ENCODE measurements around the gene CHST2.
"Not testable (repeated sequence)": the region's sequence is repeated elsewhere in the genome, so short reads cannot be mapped to it uniquely, and the experiment has no call there.

The CHST2 gene, protein sequence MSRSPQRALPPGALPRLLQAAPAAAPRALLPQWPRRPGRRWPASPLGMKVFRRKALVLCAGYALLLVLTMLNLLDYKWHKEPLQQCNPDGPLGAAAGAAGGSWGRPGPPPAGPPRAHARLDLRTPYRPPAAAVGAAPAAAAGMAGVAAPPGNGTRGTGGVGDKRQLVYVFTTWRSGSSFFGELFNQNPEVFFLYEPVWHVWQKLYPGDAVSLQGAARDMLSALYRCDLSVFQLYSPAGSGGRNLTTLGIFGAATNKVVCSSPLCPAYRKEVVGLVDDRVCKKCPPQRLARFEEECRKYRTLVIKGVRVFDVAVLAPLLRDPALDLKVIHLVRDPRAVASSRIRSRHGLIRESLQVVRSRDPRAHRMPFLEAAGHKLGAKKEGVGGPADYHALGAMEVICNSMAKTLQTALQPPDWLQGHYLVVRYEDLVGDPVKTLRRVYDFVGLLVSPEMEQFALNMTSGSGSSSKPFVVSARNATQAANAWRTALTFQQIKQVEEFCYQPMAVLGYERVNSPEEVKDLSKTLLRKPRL

GRCh38 chr3:143119009-143119914 lies at the start of gene CHST2:
Gene CHST2 (plus strand): TSS chr3:143119771. CDS start chr3:143120817, 1,046 bp downstream.
- DNase-seq: peak; percentile 90

- peak; percentile 28 for DNase-seq
Observed at GRCh38 chr3:143070977-143071551, 48.5 kb upstream of the CHST2 start.

DNA sequence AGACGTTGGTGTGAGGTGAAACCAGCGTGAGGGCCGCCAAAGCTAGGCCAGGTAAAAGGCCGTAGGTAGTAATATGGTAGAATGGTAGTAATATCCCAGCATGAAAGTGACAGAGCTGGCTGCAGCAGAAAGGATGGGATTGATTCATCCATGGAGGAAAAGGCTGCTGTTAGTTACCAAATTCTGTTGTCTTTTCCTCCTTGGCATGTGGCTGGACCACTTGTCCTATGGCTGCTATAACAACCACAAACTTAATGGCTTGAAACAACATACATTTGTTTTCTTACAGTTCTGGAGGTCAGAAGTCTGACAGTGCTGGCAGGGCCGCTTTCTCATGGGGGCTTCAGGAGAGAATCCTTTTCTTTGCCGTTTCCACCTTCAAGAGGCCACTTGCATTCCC lies 47.8 kb upstream of the CHST2 start:
- DNase-seq: no peak

DNA sequence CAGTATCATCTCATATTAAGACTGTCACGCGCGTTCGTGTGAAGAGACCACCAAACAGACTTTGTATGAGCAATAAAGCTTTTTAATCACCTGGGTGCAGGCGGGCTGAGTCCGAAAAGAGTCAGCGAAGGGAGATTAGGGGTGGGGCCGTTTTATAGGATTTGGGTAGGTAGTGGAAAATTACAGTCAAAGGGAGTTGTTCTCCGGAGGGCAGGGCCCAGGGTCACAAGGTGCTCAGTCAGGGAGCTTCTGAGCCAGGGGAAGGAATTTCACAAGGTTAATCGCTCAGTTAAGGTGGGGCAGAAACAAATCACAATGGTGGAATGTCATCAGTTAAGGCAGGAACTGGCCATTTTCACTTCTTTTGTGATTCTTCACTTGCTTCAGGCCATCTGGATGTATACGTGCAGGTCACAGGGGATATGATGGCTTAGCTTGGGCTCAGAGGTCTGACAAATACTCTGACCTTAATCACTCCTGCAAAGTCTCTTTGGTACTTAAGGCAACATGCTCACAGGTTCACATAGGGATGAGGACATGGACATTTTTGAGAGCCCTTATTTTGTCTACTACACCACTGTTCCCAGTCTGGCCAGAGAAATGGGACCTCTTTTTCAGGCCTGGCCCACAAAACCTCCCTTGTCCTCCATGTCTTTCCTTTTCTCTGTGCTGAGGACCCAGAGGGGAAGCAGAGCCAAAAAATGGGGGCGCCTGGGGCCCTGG lies 47.1 kb upstream of the CHST2 start:
- peak; percentile 74 for DNase-seq

GRCh38 chr3:143073541-143073940 lies 46.0 kb upstream of the CHST2 start:
- DNase-seq: not testable (repeated sequence)

- DNase-seq: not testable (repeated sequence)
Observed at GRCh38 chr3:143073983-143074382, 45.6 kb upstream of the CHST2 start.

DNA sequence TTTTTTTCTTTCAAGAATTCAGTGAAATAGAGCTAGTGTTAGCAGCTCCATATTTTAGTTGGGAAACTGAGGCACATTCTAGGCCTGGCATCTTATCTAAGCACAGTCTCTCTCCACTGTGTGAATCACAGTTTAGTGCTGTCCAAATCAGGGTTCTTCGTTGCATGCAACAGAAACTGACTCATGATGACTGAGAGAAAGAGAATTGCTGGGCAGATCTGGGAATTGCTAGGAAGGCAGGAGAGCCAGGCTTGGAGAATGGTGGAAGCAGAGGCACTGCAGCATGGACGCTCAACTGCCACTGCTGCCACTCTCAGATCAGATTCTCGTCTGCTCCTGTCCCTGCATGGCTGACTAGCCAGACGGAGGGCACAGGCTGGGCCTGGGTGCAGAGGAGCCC lies 40.7 kb upstream of the CHST2 start:
- DNase-seq: no peak

GRCh38 chr3:143080196-143080595 lies 39.4 kb upstream of the CHST2 start:
- no peak for DNase-seq

GRCh38 chr3:143081365-143081764 lies 38.2 kb upstream of the CHST2 start:
- no peak for DNase-seq

DNA sequence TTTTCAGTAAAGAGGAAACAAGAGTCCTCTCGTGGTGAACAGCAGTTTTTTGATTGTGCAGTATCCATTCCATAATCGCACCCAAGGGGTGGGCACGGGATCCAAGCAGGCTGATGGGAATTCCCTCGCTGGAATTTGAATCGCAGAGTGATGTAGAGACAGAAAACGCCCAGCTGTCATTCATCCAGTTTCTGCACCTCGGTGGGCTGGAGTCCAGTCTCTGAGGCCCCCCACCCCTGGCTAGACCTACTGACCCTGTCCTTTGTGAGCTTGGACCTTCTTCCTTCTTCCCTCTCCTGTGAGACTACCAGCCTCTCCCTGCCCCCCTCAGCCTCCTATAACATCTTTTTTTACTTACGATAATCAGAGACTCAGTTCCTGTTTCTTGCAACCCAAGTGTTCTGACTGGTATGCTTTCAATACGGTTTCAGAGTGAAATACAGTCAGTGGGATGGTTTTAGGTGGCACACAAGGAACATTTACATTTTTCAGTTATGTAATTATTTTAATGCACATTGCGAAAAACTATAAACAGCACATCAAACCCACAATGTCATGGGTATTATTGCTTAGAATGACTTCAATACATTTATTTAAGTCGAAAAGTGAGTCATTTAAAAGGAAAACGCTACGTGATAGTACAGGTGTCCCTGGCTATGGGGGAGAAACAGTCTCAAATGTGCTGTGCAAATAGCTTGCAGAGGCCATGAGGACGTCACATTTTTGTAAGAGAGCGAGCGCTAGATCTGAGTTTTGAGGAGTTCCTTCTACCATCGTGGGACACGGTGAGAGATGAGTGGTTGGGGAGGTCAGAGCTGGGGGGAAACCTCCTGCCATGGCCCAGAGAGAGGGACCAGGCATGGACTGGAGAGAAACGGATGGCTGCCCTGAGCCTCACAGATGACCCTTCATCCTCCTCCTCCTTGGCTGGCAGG lies 37.5 kb upstream of the CHST2 start:
- no peak for DNase-seq

DNA sequence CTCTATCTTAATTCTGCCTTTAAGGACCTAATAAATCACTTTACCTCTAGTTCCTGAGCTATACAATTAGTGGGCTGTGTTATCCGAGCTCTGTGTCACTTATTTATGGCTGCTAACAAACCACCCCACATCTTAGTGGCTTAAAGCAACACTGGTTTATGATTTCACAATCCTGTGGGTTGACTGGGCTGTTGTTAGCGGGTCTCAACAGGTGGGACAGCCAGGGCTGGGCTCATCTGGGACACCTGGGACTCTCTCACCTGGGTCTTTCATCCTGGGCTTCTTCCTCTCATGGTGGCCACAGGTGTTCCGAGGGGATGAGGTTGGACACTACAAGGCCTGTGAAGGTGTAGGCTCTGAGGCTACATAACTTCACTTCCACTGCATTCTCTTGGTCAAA lies 35.8 kb upstream of the CHST2 start:
- no peak for DNase-seq

- no peak for DNase-seq
Observed at GRCh38 chr3:143084856-143085731, 34.5 kb upstream of the CHST2 start.

GRCh38 chr3:143088835-143089234 lies 30.7 kb upstream of the CHST2 start:
- no peak for DNase-seq

- DNase-seq: no peak
Observed at GRCh38 chr3:143089965-143090364, 29.6 kb upstream of the CHST2 start.

DNA sequence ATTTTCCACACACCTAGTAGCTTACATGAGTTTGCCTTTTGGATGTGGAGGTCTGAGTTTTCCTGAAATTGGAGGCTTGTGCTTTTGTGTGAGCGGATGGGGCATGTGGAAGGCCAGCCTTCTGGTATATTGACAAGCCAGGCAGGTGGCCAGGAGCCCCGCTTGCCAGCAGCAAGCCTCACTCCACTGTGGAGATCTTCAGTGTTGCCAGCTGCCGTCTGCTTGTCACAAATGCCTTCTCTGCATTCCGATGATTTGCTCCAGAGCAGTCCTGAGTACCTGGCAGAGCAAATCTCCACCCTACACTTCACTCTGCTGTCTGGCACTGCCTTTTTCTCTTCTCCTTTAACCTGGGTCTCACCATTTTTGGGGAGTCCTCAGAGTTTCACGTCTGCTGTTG lies 29.1 kb upstream of the CHST2 start:
- DNase-seq: peak; percentile 52

DNA sequence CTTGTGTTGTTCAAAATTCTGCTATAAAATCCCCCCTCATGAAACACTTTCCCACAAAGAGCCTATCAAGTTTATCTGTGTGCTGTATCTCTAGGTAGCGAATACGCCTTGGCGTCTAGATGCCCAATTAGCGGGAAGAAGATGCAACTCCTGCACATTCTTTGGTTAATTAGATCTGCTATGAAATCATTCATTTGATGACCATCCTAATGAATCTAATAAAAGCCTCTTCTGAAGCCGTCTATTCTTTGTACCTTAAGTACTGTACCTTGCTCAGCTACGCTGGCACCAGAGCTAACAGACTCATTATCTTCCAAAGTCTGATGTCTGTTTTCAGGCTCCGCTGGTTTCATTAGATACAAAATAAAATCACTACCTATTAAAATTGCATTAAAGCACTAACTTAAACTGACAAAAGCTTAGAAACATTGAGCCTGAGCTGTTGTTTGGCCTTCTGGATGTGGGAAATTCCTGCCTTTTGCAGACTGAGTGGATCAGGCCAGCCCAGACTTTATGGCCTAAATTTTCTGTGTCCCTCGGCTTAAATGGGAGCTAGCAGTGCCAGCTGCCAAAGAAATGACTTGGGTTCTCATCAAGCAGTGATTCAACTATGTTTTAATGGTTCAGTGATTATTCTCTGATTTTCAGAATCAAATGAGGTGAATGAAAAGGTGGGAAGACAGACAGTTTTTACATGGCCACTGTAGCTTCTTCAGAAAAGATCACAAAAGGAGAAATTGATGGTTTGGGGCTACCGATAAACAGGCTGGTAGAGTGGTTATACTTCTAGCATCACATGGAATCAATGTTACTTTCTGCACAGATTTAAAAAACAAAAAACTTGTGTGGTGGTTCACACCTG lies 28.4 kb upstream of the CHST2 start:
- no peak for DNase-seq

GRCh38 chr3:143092191-143092590 lies 27.4 kb upstream of the CHST2 start:
- DNase-seq: no peak

DNA sequence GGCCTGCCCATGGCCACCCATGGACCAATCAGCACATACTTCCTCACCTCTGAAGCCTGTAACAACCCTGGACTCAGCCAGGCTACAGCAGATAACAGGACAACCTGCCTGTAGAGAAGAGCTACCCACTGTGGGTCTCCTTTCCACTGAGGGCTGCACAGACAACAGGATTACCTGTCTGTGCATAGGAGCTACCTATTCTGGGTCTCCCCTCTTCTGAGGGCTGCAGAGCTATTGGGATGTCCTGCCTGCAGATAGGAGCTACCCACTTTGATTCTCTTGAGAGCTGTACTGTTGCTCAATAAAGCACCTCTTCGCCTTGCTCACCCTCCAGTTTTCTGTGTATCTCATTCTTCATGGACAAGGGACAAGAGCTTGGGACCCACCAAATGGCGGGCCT lies 23.8 kb upstream of the CHST2 start:
- DNase-seq: no peak

- DNase-seq: no peak
Observed at GRCh38 chr3:143098032-143098764, 21.4 kb upstream of the CHST2 start.
